K562 (cell line): ENCODE measurements around the gene ICAM3. TPM values are rescaled to one million over a fixed set of nuclear protein-coding genes. Genes with fewer than 3 reads are reported as not detected.

Experiments
- CHD2 ChIP-seq: IDR thresholded peaks from 2 replicates; pipeline ENCODE4 v1.6.1; 2011; ENCODE audit warnings: low read depth, low read length
- CHD7 ChIP-seq: fragments of 200-600 bp; sonication (generic); IDR thresholded peaks from one replicate; pipeline ENCODE4 v1.6.1; 2012; ENCODE audit warnings: mild to moderate bottlenecking, low read depth, low read length, inconsistent platforms
- HNRNPLL ChIP-seq: fragments of 200-400 bp; formaldehyde crosslinking; IDR thresholded peaks from 2 replicates; pipeline ENCODE4 v1.6.1; 2017; ENCODE audit warnings: low read length, low read depth, mild to moderate bottlenecking; ENCODE audit not compliant: poor library complexity, severe bottlenecking
- KAT8 ChIP-seq: fragments of 450-650 bp; IDR thresholded peaks from 2 replicates; pipeline ENCODE4 v1.6.1; 2016; ENCODE audit warnings: low read depth, mild to moderate bottlenecking
- KHSRP ChIP-seq: fragments of 450-650 bp; IDR thresholded peaks from 2 replicates; pipeline ENCODE4 v1.6.1; 2017
- MCM3 ChIP-seq: fragments of 450-650 bp; IDR thresholded peaks from 2 replicates; pipeline ENCODE4 v1.6.1; 2016
- POU5F1 ChIP-seq: fragments of 150-350 bp; IDR thresholded peaks from 2 replicates; pipeline ENCODE4 v1.6.1; 2014; ENCODE audit warnings: borderline replicate concordance, low read length, low read depth, mild to moderate bottlenecking; ENCODE audit not compliant: partially characterized antibody
- RBM15 ChIP-seq: fragments of 200-400 bp; formaldehyde crosslinking; IDR thresholded peaks from 2 replicates; pipeline ENCODE4 v1.6.1; 2018; ENCODE audit warnings: mild to moderate bottlenecking, low read length, moderate library complexity; ENCODE audit not compliant: insufficient read depth
- SAFB ChIP-seq: fragments of 200-400 bp; formaldehyde crosslinking; IDR thresholded peaks from 2 replicates; pipeline ENCODE4 v1.6.1; 2017; ENCODE audit warnings: low read depth, low read length, borderline replicate concordance
- SRSF9 ChIP-seq: fragments of 200-400 bp; formaldehyde crosslinking; IDR thresholded peaks from 2 replicates; pipeline ENCODE4 v1.6.1; 2017; ENCODE audit warnings: low read depth, low read length, borderline replicate concordance
- TCF7 ChIP-seq: sonication (generic); IDR thresholded peaks from 2 replicates; pipeline ENCODE4 v1.6.1; 2016; ENCODE audit warnings: antibody characterized with exemption, borderline replicate concordance
- ZNF232 ChIP-seq: sonication (generic); formaldehyde crosslinking; IDR thresholded peaks from 2 replicates; pipeline ENCODE4 v1.8.0; 2022; ENCODE audit warnings: mild to moderate bottlenecking, missing genetic modification reagents
- ZNF354B ChIP-seq: fragments of 250-450 bp; sonication (Bioruptor Pico); IDR thresholded peaks from 2 replicates; pipeline ENCODE4 v1.4.0; 2020
- polyA plus RNA-seq, 8 experiments: library from polyadenylated mRNA; depleted of rRNA in 4 of 8; stranded (reverse) in 5 of 8; unstranded in 3 of 8; fragments of >200 nt; fragmentation: Nextera tagmentation in 2 of 8; fragmentation: Illumina TruSeq in 1 of 8; extraction: Ambion mirVana in 2 of 8; extraction: Trizol in 1 of 8; gene quantifications; 2 replicates each; pipeline versions ENCODE4 v1.2.1 to v1.2.3, GENCODE V29; 2011 to 2014; ENCODE audit warnings: inconsistent platforms in 1 of 8, missing spikeins in 1 of 8
- total RNA-seq, 7 experiments: library from RNA; depleted of rRNA in 6 of 7; stranded (reverse); fragments of >200 nt in 6 of 7; fragmentation: Illumina TruSeq in 2 of 7; extraction: Trizol in 2 of 7; gene quantifications; 2 replicates each; pipeline versions ENCODE4 v1.2.1 to v1.2.3, GENCODE V29; 2011 to 2021; ENCODE audit warnings: low replicate concordance in 1 of 7
- TF ChIP-seq, protein P1 (sequence below): fragments of 250-450 bp; sonication (Bioruptor Pico); IDR thresholded peaks from 2 replicates; pipeline ENCODE4 v1.5.1; 2021; ENCODE audit warnings: mild to moderate bottlenecking

ICAM3 gene
- total and polyA plus RNA-seq, 9 of the 15 experiments (the other 6 are each of a cell fraction or from before 2014, with no cell fraction given) = 6.5 to 39.5 (median 24.2) TPM

DNA sequence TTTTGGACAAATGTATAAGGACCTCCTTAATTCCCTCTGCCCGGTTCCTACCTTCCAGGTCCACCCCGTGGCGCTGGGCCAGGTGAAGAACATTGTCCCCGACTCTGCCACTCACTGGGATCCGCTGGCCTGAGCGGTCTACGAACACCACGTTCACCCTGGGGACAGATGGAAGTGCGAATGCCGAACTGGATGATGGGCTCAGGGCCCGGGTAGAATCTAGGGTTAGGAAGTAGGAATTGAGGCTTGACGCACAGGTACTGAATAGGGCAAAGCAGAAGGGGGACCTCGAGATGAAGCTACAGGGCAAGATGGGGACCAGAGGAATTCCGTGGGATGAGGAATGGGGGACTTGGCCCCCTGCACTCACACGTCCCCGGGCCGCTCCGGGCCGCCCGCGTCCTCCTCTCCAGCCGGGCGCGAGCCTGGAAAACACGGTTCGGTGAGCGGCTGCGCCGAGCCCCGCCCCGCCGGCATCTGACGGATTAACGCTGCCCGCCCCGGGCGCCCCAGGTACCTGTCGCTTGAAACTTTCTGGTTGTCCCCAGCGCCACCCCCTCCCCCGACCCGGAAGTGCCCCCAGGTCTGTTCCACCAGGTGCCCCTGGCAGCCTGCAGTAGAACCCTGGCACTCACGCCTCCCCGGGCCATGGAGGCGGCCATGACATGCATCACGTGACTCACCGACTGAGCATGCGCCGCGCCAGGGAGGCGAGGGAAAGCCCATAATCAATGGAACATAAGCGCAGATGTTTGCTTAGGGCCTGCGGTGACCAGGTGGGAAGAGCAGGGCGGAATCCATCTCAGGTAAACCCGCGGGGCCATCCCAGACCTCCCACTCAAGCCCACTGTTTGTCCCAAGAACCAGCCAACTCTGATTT lies 23.8 kb downstream of the ICAM3 start, which contains the start of gene FDX2 (continued):
- peak; percentile 83 for TF ChIP-seq CHD7
- TF ChIP-seq KHSRP = no peak
- TF ChIP-seq, protein P1, sequence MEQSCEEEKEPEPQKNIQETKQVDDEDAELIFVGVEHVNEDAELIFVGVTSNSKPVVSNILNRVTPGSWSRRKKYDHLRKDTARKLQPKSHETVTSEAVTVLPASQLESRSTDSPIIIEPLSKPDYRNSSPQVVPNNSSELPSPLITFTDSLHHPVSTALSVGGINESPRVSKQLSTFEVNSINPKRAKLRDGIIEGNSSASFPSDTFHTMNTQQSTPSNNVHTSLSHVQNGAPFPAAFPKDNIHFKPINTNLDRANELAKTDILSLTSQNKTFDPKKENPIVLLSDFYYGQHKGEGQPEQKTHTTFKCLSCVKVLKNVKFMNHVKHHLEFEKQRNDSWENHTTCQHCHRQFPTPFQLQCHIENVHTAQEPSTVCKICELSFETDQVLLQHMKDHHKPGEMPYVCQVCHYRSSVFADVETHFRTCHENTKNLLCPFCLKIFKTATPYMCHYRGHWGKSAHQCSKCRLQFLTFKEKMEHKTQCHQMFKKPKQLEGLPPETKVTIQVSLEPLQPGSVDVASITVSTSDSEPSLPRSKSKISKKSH (CRISPR knock-in tag) = no peak
- peak; percentile 26; the same call in 1 of the 2 replicates for TF ChIP-seq CHD2
- TF ChIP-seq HNRNPLL = no peak
- TF ChIP-seq SAFB = no peak
- TF ChIP-seq KAT8 = no peak
- TF ChIP-seq TCF7 = peak; percentile 14; the same call in 1 of the 2 replicates
- no peak for TF ChIP-seq ZNF354B (CRISPR knock-in tag)
- TF ChIP-seq SRSF9 = no peak
- TF ChIP-seq MCM3 = no peak
- TF ChIP-seq RBM15 = no peak
- no peak for TF ChIP-seq POU5F1
- no peak for TF ChIP-seq ZNF232 (CRISPR knock-in tag)
